ENCODE data around the gene LOXL3. TPM values are rescaled to one million over a fixed set of nuclear protein-coding genes. Genes with fewer than 3 reads are reported as not detected.

The LOXL3 gene
- total RNA-seq, 1 experiment from 2014 or later, result 0.88 TPM

GRCh38 chr2:74515271-74515980 is 38.3 kb downstream of the LOXL3 start:
- intact Hi-C loops (cut with micrococcal nuclease; ENCODE audit: unreplicated experiment), result no loop called here
- no peak overlapping the region for H3K4me3 ChIP-seq (ENCODE audit: low read depth, low read length, poor library complexity, severe bottlenecking)

GRCh38 chr2:74514368-74515270 is 39.1 kb downstream of the LOXL3 start, which contains the start of gene TLX2:
Gene TLX2 (plus strand): TSS chr2:74514450. CDS start chr2:74514807, 357 bp downstream.
- Histone ChIP-seq H3K27me3 (replicated peaks; ENCODE audit: insufficient read depth, low read depth, low read length, poor library complexity) (peaks cover 67% of the 10 kb centered on the region), H3K27ac (ENCODE audit: low read depth, low read length, poor library complexity, severe bottlenecking) (no peak within 1 kb of the TSS), H3K4me3 (ENCODE audit: low read depth, low read length, poor library complexity, severe bottlenecking) (peak within 1 kb of the TSS; percentile 30), H3K9me3 (ENCODE audit: low read depth, low read length, poor library complexity, severe bottlenecking) (no peaks in the 10 kb centered on the region), H3K4me1 (ENCODE audit: insufficient read depth, low read length, poor library complexity, severe bottlenecking) (peaks cover 21% of the 10 kb centered on the region), H3K36me3 (ENCODE audit: insufficient read depth, low read length, poor library complexity, severe bottlenecking) (no peaks in the 10 kb centered on the region)
- peak; percentile 55 for DNase-seq (ENCODE audit: low spot score)
- ChIA-PET POLR2A (ENCODE audit: low non-redundant PET) (no interaction called here), CTCF (interaction anchor here (0.7 kb wide), 1 partner anchor 1226 kb away, joined by 9 read pairs; no protein-coding TSS in a partner anchor)
- intact Hi-C loops (cut with micrococcal nuclease; ENCODE audit: unreplicated experiment), result no loop called here
- no peak for TF ChIP-seq CTCF (conservative IDR thresholded peaks at IDR 0.05; ENCODE audit: low read depth, low read length)
- TF ChIP-seq EZH2 (IDR thresholded peaks at IDR 0.05; ENCODE audit: borderline replicate concordance, low read depth, low read length, poor library complexity, severe bottlenecking), result no peak
- BruUV-seq (replicated peaks), result no TSS peak

More at GRCh38 chr2:74515271-74515980, 38.3 kb downstream of the LOXL3 start:
- Histone ChIP-seq H3K4me1 (ENCODE audit: insufficient read depth, low read length, poor library complexity, severe bottlenecking) (peaks cover 21% of the 10 kb centered on the region), H3K27ac (ENCODE audit: low read depth, low read length, poor library complexity, severe bottlenecking) (no peak overlapping the region), H3K27me3 (replicated peaks; ENCODE audit: insufficient read depth, low read depth, low read length, poor library complexity) (peaks cover 75% of the 10 kb centered on the region), H3K36me3 (ENCODE audit: insufficient read depth, low read length, poor library complexity, severe bottlenecking) (no peaks in the 10 kb centered on the region), H3K9me3 (ENCODE audit: low read depth, low read length, poor library complexity, severe bottlenecking) (no peaks in the 10 kb centered on the region)
- BruUV-seq (replicated peaks), result no TSS peak
- CTCF ChIA-PET, result no interaction called here
- DNase-seq (ENCODE audit: low spot score), result no peak
- POLR2A ChIA-PET (ENCODE audit: low non-redundant PET), result no interaction called here
- TF ChIP-seq CTCF (conservative IDR thresholded peaks at IDR 0.05; ENCODE audit: low read depth, low read length), result no peak
- TF ChIP-seq EZH2 (IDR thresholded peaks at IDR 0.05; ENCODE audit: borderline replicate concordance, low read depth, low read length, poor library complexity, severe bottlenecking), result no peak

- peak overlapping the region; percentile 30 for H3K4me3 ChIP-seq (ENCODE audit: low read depth, low read length, poor library complexity, severe bottlenecking)
- CTCF ChIA-PET, result no interaction called here
- BruUV-seq (replicated peaks), result no TSS peak
Observed at GRCh38 chr2:74513605-74514367, 40.0 kb downstream of the LOXL3 start.

More at GRCh38 chr2:74513605-74514367, 40.0 kb downstream of the LOXL3 start:
- H3K27ac ChIP-seq (ENCODE audit: low read depth, low read length, poor library complexity, severe bottlenecking), result no peak overlapping the region
- H3K4me1 ChIP-seq (ENCODE audit: insufficient read depth, low read length, poor library complexity, severe bottlenecking), result peaks cover 21% of the 10 kb centered on the region
- no peaks in the 10 kb centered on the region for H3K36me3 ChIP-seq (ENCODE audit: insufficient read depth, low read length, poor library complexity, severe bottlenecking)
- no peaks in the 10 kb centered on the region for H3K9me3 ChIP-seq (ENCODE audit: low read depth, low read length, poor library complexity, severe bottlenecking)
- POLR2A ChIA-PET (ENCODE audit: low non-redundant PET), result no interaction called here
- intact Hi-C loops (cut with micrococcal nuclease; ENCODE audit: unreplicated experiment), result no loop called here
- DNase-seq (ENCODE audit: low spot score), result peak; percentile 24
- H3K27me3 ChIP-seq (replicated peaks; ENCODE audit: insufficient read depth, low read depth, low read length, poor library complexity), result peaks cover 59% of the 10 kb centered on the region
- TF ChIP-seq EZH2 (IDR thresholded peaks at IDR 0.05; ENCODE audit: borderline replicate concordance, low read depth, low read length, poor library complexity, severe bottlenecking) (no peak), CTCF (conservative IDR thresholded peaks at IDR 0.05; ENCODE audit: low read depth, low read length) (no peak)
